OCI-LY3 (cell line): ENCODE measurements around the gene TRDN.

Experiments
- H2AFZ ChIP-seq: fragments of 200-600, 300-600 bp; shearing (Covaris generic); 2 replicates; pipeline ENCODE4 v1.6.0; 2014; ENCODE audit warnings: antibody characterized with exemption, low read depth, low read length
- H3K27ac ChIP-seq: fragments of 200-600, 300-600 bp; sonication (generic); 2 replicates; pipeline ENCODE4 v1.5.1; 2014; ENCODE audit warnings: mild to moderate bottlenecking, low read length, moderate library complexity, mixed read lengths
- H3K27me3 ChIP-seq: fragments of 200-600, 300-600 bp; sonication (generic); 2 replicates; pipeline ENCODE4 v1.6.1; 2014; ENCODE audit warnings: low read depth, low read length, mixed read lengths
- H3K36me3 ChIP-seq: fragments of 200-600, 300-600 bp; sonication (generic); replicated peaks from 2 replicates; pipeline ENCODE3; 2014; ENCODE audit warnings: low read depth, low read length, mixed read lengths
- H3K4me1 ChIP-seq: fragments of 300-600, 200-600 bp; sonication (generic); 2 replicates; pipeline ENCODE4 v1.6.1; 2014; ENCODE audit warnings: low read length, mixed read lengths
- H3K4me2 ChIP-seq: fragments of 200-600, 300-600 bp; sonication (generic); 2 replicates; pipeline ENCODE4 v1.6.1; 2014; ENCODE audit warnings: low read length, mixed read lengths
- H3K4me3 ChIP-seq: fragments of 300-600, 200-600 bp; sonication (generic); 2 replicates; pipeline ENCODE4 v1.5.1; 2014; ENCODE audit warnings: antibody characterized with exemption, mild to moderate bottlenecking, low read length, moderate library complexity
- H3K79me2 ChIP-seq: fragments of 300-600, 200-600 bp; shearing (Covaris generic); 2 replicates; pipeline ENCODE4 v1.6.1; 2014; ENCODE audit warnings: mild to moderate bottlenecking, low read length, mixed read lengths
- H3K9ac ChIP-seq: fragments of 300-600, 200-600 bp; shearing (Covaris generic); 2 replicates; pipeline ENCODE4 v1.6.0; 2014; ENCODE audit warnings: mild to moderate bottlenecking, low read length, moderate library complexity
- H3K9me3 ChIP-seq: fragments of 200-600, 300-600 bp; shearing (Covaris generic); 2 replicates; pipeline ENCODE4 v1.6.1; 2014; ENCODE audit warnings: low read length, mixed read lengths; ENCODE audit not compliant: insufficient read depth
- H4K20me1 ChIP-seq: fragments of 200-600, 300-600 bp; sonication (generic); 2 replicates; pipeline ENCODE4 v1.6.1; 2016; ENCODE audit warnings: low read length, mixed read lengths; ENCODE audit not compliant: insufficient read depth
- CTCF ChIP-seq: fragments of 200-600, 300-600 bp; sonication (generic); IDR thresholded peaks from 2 replicates; pipeline ENCODE4 v1.5.1; 2014; ENCODE audit warnings: antibody characterized with exemption, low read length, low read depth
- EZH2phosphoT487 ChIP-seq: fragments of 200-600 bp; shearing (Covaris generic); IDR thresholded peaks from 2 replicates; pipeline ENCODE4 v1.6.1; 2018; ENCODE audit warnings: antibody characterized with exemption, mixed run types, low read depth

Gene TRDN

GRCh38 chr6:123527406-123527805, 109.3 kb downstream of the TRDN start:
- H3K36me3 ChIP-seq = no peaks in the 10 kb centered on the region

DNA sequence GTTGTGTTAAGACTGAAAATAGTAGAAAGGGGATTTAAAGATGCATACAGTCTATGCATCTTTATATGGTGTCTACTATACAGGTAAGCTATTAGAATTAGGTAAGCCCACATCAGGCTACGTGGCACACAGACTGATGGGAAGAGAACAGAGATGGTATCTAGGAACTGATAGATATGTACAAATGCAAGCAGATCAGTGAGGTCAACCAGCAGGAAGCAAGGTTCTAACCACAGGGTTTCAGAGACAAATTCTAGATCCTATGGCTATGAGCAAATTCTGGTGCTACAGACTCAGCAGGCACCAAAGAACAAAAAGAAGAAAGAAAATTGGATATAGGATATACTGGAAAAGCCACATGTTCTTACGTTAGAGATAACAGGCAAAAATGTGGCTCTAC, 110.6 kb downstream of the TRDN start:
- Histone ChIP-seq H4K20me1 (no peaks in the 10 kb centered on the region), H3K9me3 (no peaks in the 10 kb centered on the region), H3K27me3 (no peaks in the 10 kb centered on the region), H3K79me2 (no peaks in the 10 kb centered on the region), H3K27ac (no peak overlapping the region), H3K36me3 (no peaks in the 10 kb centered on the region), H2AFZ (no peak overlapping the region), H3K4me2 (no peak overlapping the region), H3K4me1 (no peaks in the 10 kb centered on the region), H3K4me3 (no peak overlapping the region), H3K9ac (no peak overlapping the region)
- TF ChIP-seq EZH2phosphoT487 (no peak), CTCF (no peak)

More at GRCh38 chr6:123527406-123527805, 109.3 kb downstream of the TRDN start:
- no peaks in the 10 kb centered on the region for H3K4me1 ChIP-seq
- H3K79me2 ChIP-seq = no peaks in the 10 kb centered on the region
- H3K4me3 ChIP-seq = no peak overlapping the region
- H3K27me3 ChIP-seq = no peaks in the 10 kb centered on the region
- H4K20me1 ChIP-seq = no peaks in the 10 kb centered on the region
- H2AFZ ChIP-seq = no peak overlapping the region
- H3K4me2 ChIP-seq = no peak overlapping the region
- H3K9me3 ChIP-seq = no peaks in the 10 kb centered on the region
- no peak overlapping the region for H3K27ac ChIP-seq
- TF ChIP-seq CTCF (no peak), EZH2phosphoT487 (no peak)
- H3K9ac ChIP-seq = no peak overlapping the region

DNA sequence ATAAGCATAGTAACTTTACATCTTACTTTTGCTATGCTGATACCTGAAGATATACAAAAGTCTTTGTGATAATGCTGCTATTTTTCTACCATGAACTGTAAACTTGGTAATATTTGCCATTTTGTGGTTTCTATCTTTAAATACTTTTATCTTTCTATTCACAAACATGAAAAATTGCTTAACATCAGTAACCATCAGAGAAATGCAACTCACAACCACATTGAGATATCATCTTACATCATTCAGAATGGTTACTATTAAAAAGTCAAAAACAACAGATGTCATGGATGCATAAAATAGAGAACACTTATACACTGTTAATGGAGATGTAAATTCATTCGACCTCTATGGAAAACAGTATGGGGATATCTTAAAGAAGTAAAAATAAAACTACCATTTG, 112.0 kb downstream of the TRDN start:
- Histone ChIP-seq H3K36me3 (no peaks in the 10 kb centered on the region), H2AFZ (no peak overlapping the region), H3K79me2 (no peaks in the 10 kb centered on the region), H3K4me1 (no peaks in the 10 kb centered on the region), H3K9me3 (no peaks in the 10 kb centered on the region), H3K4me3 (no peak overlapping the region), H3K9ac (no peak overlapping the region), H3K4me2 (no peak overlapping the region), H4K20me1 (no peaks in the 10 kb centered on the region), H3K27ac (no peak overlapping the region), H3K27me3 (no peaks in the 10 kb centered on the region)
- TF ChIP-seq CTCF (no peak), EZH2phosphoT487 (no peak)

GRCh38 chr6:123520217-123520616, 116.5 kb downstream of the TRDN start:
- Histone ChIP-seq H3K4me3 (no peak overlapping the region), H3K4me2 (no peak overlapping the region), H3K27me3 (no peaks in the 10 kb centered on the region), H3K36me3 (no peaks in the 10 kb centered on the region), H2AFZ (no peak overlapping the region), H3K9ac (no peak overlapping the region), H4K20me1 (no peaks in the 10 kb centered on the region), H3K27ac (no peak overlapping the region), H3K4me1 (no peaks in the 10 kb centered on the region), H3K9me3 (no peaks in the 10 kb centered on the region), H3K79me2 (no peaks in the 10 kb centered on the region)
- TF ChIP-seq CTCF (no peak), EZH2phosphoT487 (no peak)
